ENCODE data around the gene SMARCB1. TPM values are rescaled to one million over a fixed set of nuclear protein-coding genes. Genes with fewer than 3 reads are reported as not detected.

Gene SMARCB1
- total and polyA plus RNA-seq, 2 of the 4 experiments (the other 2 are of a cell fraction) = 110 to 159 TPM

DNA sequence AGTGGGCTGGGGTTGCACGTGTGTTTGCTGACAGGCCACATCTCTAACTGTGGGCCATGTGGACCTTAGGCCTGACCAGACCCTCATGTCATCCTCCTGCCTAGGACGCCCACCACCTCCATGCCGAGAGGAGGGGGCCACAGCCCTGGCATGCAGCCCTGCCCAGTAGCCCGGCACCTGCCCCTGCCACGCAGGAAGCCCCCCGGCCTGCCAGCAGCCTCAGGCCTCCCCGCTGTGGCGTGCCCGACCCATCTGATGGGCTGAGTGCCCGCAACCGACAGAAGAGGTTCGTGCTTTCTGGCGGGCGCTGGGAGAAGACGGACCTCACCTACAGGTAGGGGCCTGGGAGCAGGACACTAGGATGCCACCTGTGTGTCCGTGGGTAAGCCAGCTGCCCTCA, 7.7 kb upstream of the SMARCB1 start:
- ATAC-seq (ENCODE audit: low read depth) (no peak), DNase-seq (no peak)
- Histone ChIP-seq H2BK120ac (ENCODE audit: low read depth, low read length) (no peak overlapping the region), H3K4me3 (ENCODE audit: insufficient read depth, low read depth, low read length) (no peak overlapping the region), H2BK5ac (ENCODE audit: low read depth, low read length, poor library complexity, severe bottlenecking) (no peak overlapping the region), H4K5ac (ENCODE audit: low read depth, low read length) (no peak overlapping the region), H4K8ac (ENCODE audit: low read depth in 2 of 2, low read length in 2 of 2) (no peak overlapping the region), H4K91ac (ENCODE audit: insufficient read depth, low read depth, low read length) (no peak overlapping the region; the same call in 1 of the 2 replicates), H3K27me3 (ENCODE audit: control insufficient read depth, insufficient read depth, low read length) (no peaks in the 10 kb centered on the region), H3K23ac (ENCODE audit: low read depth, low read length) (no peak overlapping the region), H3K4ac (ENCODE audit: low read depth, low read length) (no peak overlapping the region), H2AFZ (replicated peaks; ENCODE audit: low read length, poor library complexity) (no peak overlapping the region), H3K4me1 (ENCODE audit: control insufficient read depth, insufficient read depth, low read length) (peaks cover 24% of the 10 kb centered on the region), H3K79me1 (ENCODE audit: low read depth in 1 of 2, low read length in 2 of 2) (no peaks in the 10 kb centered on the region), H3K9me3 (ENCODE audit: control insufficient read depth, insufficient read depth, low read length) (no peaks in the 10 kb centered on the region), H2BK15ac (ENCODE audit: low read depth, low read length) (no peak overlapping the region), H2AK5ac (ENCODE audit: low read depth, low read length) (no peak overlapping the region), H3K18ac (ENCODE audit: low read depth, low read length) (no peak overlapping the region), H2BK20ac (ENCODE audit: low read depth, low read length) (no peak overlapping the region), H3K36me3 (ENCODE audit: control insufficient read depth, insufficient read depth, low read length) (no peaks in the 10 kb centered on the region), H3K9me1 (ENCODE audit: insufficient read depth, low read length) (peaks cover 18% of the 10 kb centered on the region), H3K56ac (ENCODE audit: extremely low read depth, insufficient read depth, low read length) (no peak overlapping the region), H4K20me1 (ENCODE audit: insufficient read depth, low read length) (no peaks in the 10 kb centered on the region), H3K9ac (ENCODE audit: low read depth, low read length) (no peak overlapping the region), H3K4me2 (ENCODE audit: low read depth, low read length) (no peak overlapping the region), H2AK9ac (replicated peaks; ENCODE audit: low read depth, low read length, poor library complexity) (no peak overlapping the region), H3K14ac (replicated peaks; ENCODE audit: low read depth, low read length) (no peak overlapping the region), H3K27ac (ENCODE audit: insufficient read depth, low read length) (no peak overlapping the region)
- dilution Hi-C loops (cut with HindIII; ENCODE audit: low sequenced_read_pairs, unreplicated experiment) (no loop called here), intact Hi-C loops (cut with micrococcal nuclease) (loop anchor here (10.0 kb wide), 1 partner anchor 176 kb away; no protein-coding TSS in a partner anchor), in situ Hi-C loops (cut with MboI; ENCODE audit: low sequenced_read_pairs) (no loop called here)
- no TSS peak for BruUV-seq (replicated peaks)
- CTCF ChIA-PET = no interaction called here
- TF ChIP-seq USF2 (IDR thresholded peaks at IDR 0.05; ENCODE audit: low read depth, low read length) (no peak), MAFK (IDR thresholded peaks at IDR 0.05; ENCODE audit: low read depth, low read length) (no peak), MXI1 (IDR thresholded peaks at IDR 0.05; ENCODE audit: borderline replicate concordance, low read depth, low read length) (no peak), MAZ (IDR thresholded peaks at IDR 0.05; ENCODE audit: borderline replicate concordance, low read depth, low read length) (no peak), ELK1 (IDR thresholded peaks at IDR 0.05; ENCODE audit: borderline replicate concordance, low read depth, low read length) (no peak), NFE2L2 (IDR thresholded peaks at IDR 0.05; ENCODE audit: low read depth, low read length) (no peak), RCOR1 (IDR thresholded peaks at IDR 0.05; ENCODE audit: insufficient replicate concordance, low read length) (no peak), RAD21 (IDR thresholded peaks at IDR 0.05; ENCODE audit: low read length) (no peak), POLR2A (IDR thresholded peaks at IDR 0.05; ENCODE audit: low read depth, low read length) (no peak), CEBPB (IDR thresholded peaks at IDR 0.05; ENCODE audit: low read depth, low read length) (no peak), SMC3 (IDR thresholded peaks at IDR 0.05; ENCODE audit: low read depth, low read length) (no peak), CHD1 (IDR thresholded peaks at IDR 0.05; ENCODE audit: low read depth, low read length) (no peak)
- TF ChIP-seq, protein P1, sequence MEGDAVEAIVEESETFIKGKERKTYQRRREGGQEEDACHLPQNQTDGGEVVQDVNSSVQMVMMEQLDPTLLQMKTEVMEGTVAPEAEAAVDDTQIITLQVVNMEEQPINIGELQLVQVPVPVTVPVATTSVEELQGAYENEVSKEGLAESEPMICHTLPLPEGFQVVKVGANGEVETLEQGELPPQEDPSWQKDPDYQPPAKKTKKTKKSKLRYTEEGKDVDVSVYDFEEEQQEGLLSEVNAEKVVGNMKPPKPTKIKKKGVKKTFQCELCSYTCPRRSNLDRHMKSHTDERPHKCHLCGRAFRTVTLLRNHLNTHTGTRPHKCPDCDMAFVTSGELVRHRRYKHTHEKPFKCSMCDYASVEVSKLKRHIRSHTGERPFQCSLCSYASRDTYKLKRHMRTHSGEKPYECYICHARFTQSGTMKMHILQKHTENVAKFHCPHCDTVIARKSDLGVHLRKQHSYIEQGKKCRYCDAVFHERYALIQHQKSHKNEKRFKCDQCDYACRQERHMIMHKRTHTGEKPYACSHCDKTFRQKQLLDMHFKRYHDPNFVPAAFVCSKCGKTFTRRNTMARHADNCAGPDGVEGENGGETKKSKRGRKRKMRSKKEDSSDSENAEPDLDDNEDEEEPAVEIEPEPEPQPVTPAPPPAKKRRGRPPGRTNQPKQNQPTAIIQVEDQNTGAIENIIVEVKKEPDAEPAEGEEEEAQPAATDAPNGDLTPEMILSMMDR (conservative IDR thresholded peaks at IDR 0.05; ENCODE audit: low read depth, low read length) = no peak
- 91% methylated on average over 4 of the region's 16 CpGs; no CpG with 5 or more reads in 1 of the 2 experiments for WGBS, 2 experiments (ENCODE audit: extremely low coverage in 2 of 2, insufficient read length in 1 of 2)
- POLR2A ChIA-PET (ENCODE audit: unreplicated experiment) = no interaction called here
